ENCODE data around the gene ARMC3.

DNA sequence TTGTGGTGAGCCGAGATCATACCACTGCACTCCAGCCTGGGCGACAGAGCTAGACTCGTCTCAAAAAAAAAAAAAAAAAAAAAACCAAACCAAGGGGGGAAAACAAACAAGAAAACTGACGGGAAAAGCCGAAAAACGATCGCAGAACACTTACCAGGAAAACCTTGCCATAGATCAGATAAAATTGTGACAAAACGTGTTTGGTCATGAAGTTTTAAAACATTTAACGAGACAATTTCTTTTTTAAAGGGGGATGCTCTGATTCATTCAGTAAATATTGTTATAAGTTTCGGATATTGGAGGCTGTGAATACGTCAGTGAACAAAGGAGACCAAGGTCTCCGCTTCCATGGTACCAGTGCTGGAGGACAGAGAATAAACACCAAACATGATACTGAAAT is 77.3 kb downstream of the ARMC3 start:
- TF ChIP-seq, protein P1, sequence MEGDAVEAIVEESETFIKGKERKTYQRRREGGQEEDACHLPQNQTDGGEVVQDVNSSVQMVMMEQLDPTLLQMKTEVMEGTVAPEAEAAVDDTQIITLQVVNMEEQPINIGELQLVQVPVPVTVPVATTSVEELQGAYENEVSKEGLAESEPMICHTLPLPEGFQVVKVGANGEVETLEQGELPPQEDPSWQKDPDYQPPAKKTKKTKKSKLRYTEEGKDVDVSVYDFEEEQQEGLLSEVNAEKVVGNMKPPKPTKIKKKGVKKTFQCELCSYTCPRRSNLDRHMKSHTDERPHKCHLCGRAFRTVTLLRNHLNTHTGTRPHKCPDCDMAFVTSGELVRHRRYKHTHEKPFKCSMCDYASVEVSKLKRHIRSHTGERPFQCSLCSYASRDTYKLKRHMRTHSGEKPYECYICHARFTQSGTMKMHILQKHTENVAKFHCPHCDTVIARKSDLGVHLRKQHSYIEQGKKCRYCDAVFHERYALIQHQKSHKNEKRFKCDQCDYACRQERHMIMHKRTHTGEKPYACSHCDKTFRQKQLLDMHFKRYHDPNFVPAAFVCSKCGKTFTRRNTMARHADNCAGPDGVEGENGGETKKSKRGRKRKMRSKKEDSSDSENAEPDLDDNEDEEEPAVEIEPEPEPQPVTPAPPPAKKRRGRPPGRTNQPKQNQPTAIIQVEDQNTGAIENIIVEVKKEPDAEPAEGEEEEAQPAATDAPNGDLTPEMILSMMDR (IDR thresholded peaks at IDR 0.05): no peak
- TF ChIP-seq POLR2A (IDR thresholded peaks at IDR 0.05) (no peak), EP300 (IDR thresholded peaks at IDR 0.05) (no peak)

Data from ovary (tissue), 3 donors.